B cell (primary cell): ENCODE results near the gene PRODH. TPM values are rescaled to one million over a fixed set of nuclear protein-coding genes. Genes with fewer than 3 reads are reported as not detected.
"Not testable (repeated sequence)": the region's sequence is repeated elsewhere in the genome, so short reads cannot be mapped to it uniquely, and the experiment has no call there.

Source experiments
- ATAC-seq: fragments of 200-7000 bp; cut with Tn5 transposase; one replicate; pipeline ENCODE4 v1.10.0; 2021; ENCODE audit warnings: low read depth, mild to moderate bottlenecking, moderate number of reproducible peaks, moderate library complexity
- CTCF ChIA-PET: fragments of 350-600 bp; sonication (Branson Sonifier 250); formaldehyde crosslinking; loops from one replicate; lab custom pipeline; 2021; ENCODE audit warnings: antibody characterized with exemption, inconsistent platforms; lab: Charles Lee
- POLR2A ChIA-PET: fragments of 350-600 bp; sonication (Branson Sonifier 250); formaldehyde crosslinking; loops from one replicate; lab custom pipeline; 2021; ENCODE audit warnings: antibody characterized with exemption; lab: Charles Lee
- DNase-seq: peaks from one replicate; pipeline ENCODE4 v3.0.0; 2013
- H2AFZ ChIP-seq: 2 replicates; pipeline ENCODE4 v1.6.1; 2012; ENCODE audit warnings: mild to moderate bottlenecking, low read depth, low read length; ENCODE audit not compliant: insufficient read depth, poor library complexity, severe bottlenecking
- H3K27ac ChIP-seq, 2 donors: 1 replicate in 1 of 2; 2 replicates in 1 of 2; pipeline ENCODE4 v1.5.1; 2012 to 2013; ENCODE audit warnings: low read length in 2 of 2, mild to moderate bottlenecking in 2 of 2, moderate library complexity in 1 of 2
- H3K27me3 ChIP-seq, 4 experiments: fragments of 200-600 bp in 1 of 4; sonication (generic) in 1 of 4; replicated peaks in 1 of 4; 1 replicate in 2 of 4; 2 replicates in 2 of 4; pipeline versions ENCODE4 v1.6.1 to v1.7.0; 2013 to 2016; ENCODE audit warnings: low read length in 3 of 4, mild to moderate bottlenecking in 2 of 4, mixed read lengths in 1 of 4, moderate library complexity in 1 of 4; ENCODE audit not compliant: insufficient read depth in 4 of 4, control insufficient read depth in 3 of 4; ENCODE audit errors: control extremely low read depth in 1 of 4
- H3K36me3 ChIP-seq, 2 experiments: replicated peaks in 1 of 2; 1 replicate in 1 of 2; 2 replicates in 1 of 2; pipeline versions ENCODE4 v1.6.1 to v1.7.1; 2013; ENCODE audit warnings: low read length in 1 of 2; ENCODE audit not compliant: insufficient read depth in 2 of 2, control insufficient read depth in 1 of 2; ENCODE audit errors: control extremely low read depth in 1 of 2, extremely low read depth in 1 of 2
- H3K4me1 ChIP-seq, 2 donors: fragments of 200-600 bp in 1 of 2; sonication (generic) in 1 of 2; 1 replicate in 1 of 2; 2 replicates in 1 of 2; pipeline versions ENCODE4 v1.5.1 to v1.6.1; 2013 to 2017; ENCODE audit warnings: low read length in 2 of 2; ENCODE audit not compliant: control insufficient read depth in 2 of 2, insufficient read depth in 2 of 2
- H3K4me2 ChIP-seq: replicated peaks from 2 replicates; pipeline ENCODE3; 2012; ENCODE audit warnings: mild to moderate bottlenecking, low read depth, low read length; ENCODE audit not compliant: poor library complexity, severe bottlenecking
- H3K4me3 ChIP-seq, 5 experiments: fragments of 200-600 bp in 1 of 5; sonication (generic) in 1 of 5; 1 replicate in 3 of 5; 2 replicates in 2 of 5; pipeline versions ENCODE4 v1.5.1 to v1.7.0; 2011 to 2016; ENCODE audit warnings: low read length in 4 of 5, mild to moderate bottlenecking in 4 of 5, low read depth in 2 of 5, control low read depth in 1 of 5, moderate library complexity in 1 of 5; ENCODE audit not compliant: insufficient read depth in 1 of 5; ENCODE audit errors: control extremely low read depth in 1 of 5, extremely low read depth in 1 of 5
- H3K79me2 ChIP-seq: fragments of 200-600 bp; sonication (generic); one replicate; pipeline ENCODE4 v1.6.0; 2016; ENCODE audit warnings: low read length; ENCODE audit not compliant: control insufficient read depth, insufficient read depth
- H3K9ac ChIP-seq: fragments of 200-600 bp; sonication (generic); 2 replicates; pipeline ENCODE4 v1.6.1; 2017; ENCODE audit warnings: mild to moderate bottlenecking, low read length, moderate library complexity
- H3K9me3 ChIP-seq, 3 donors: one replicate each; pipeline versions ENCODE4 v1.6.1 to v1.7.1; 2013; ENCODE audit warnings: low read length in 2 of 3; ENCODE audit not compliant: control insufficient read depth in 2 of 3, insufficient read depth in 1 of 3; ENCODE audit errors: control extremely low read depth in 1 of 3
- H4K20me1 ChIP-seq: 2 replicates; pipeline ENCODE4 v1.6.0; 2012; ENCODE audit warnings: mild to moderate bottlenecking, low read length; ENCODE audit not compliant: insufficient read depth, control insufficient read depth, poor library complexity, severe bottlenecking
- H3K27ac Mint-ChIP-seq: one replicate; pipeline ENCODE4 v1.8.0; 2021; ENCODE audit warnings: mixed read lengths
- H3K27me3 Mint-ChIP-seq: one replicate; pipeline ENCODE4 v1.8.0; 2021; ENCODE audit warnings: mixed read lengths
- H3K4me1 Mint-ChIP-seq: one replicate; pipeline ENCODE4 v1.8.0; 2021; ENCODE audit warnings: mixed read lengths
- H3K4me3 Mint-ChIP-seq: one replicate; pipeline ENCODE4 v1.8.0; 2021; ENCODE audit warnings: mixed read lengths
- H3K9me3 Mint-ChIP-seq: one replicate; pipeline ENCODE4 v1.8.0; 2022; ENCODE audit warnings: mixed read lengths; ENCODE audit not compliant: insufficient read depth
- CTCF ChIP-seq: fragments of 200-600 bp; IDR thresholded peaks from one replicate; pipeline ENCODE4 v1.8.0; 2022; ENCODE audit warnings: antibody characterized with exemption, mild to moderate bottlenecking
- WGBS: methylation state at CpG from one replicate; pipeline ENCODE4 v1.1.5; 2013; ENCODE audit warnings: missing lambda C conversion rate; ENCODE audit not compliant: insufficient coverage; 5-methylcytosine and 5-hydroxymethylcytosine counted together
- intact Hi-C: fragments of 100-400 bp; cut with micrococcal nuclease; formaldehyde crosslinking; loops from one replicate; pipeline ENCODE4 v1.10.0; 2022
- polyA plus RNA-seq: library from polyadenylated mRNA; depleted of rRNA; stranded (reverse); fragments of >200 nt; gene quantifications from 2 replicates; pipeline ENCODE4 v1.2.3, GENCODE V29; 2012
- total RNA-seq, 2 donors: library from RNA; stranded (reverse); fragments of 120-200 nt in 1 of 2; gene quantifications; 1 replicate in 1 of 2; 2 replicates in 1 of 2; pipeline versions ENCODE4 v1.2.3 to v1.2.4, GENCODE V29; 2013 to 2022

PRODH gene
- total and polyA plus RNA-seq, 2 donors (not counting 1 experiment from before 2014, with no cell fraction given), result not detected

GRCh38 chr22:18954303-18954989 lies 18.4 kb upstream of the PRODH start:
- peak; percentile 67 for DNase-seq
- 13% methylated on average over 11 of the region's 14 CpGs for WGBS
- H2AFZ ChIP-seq, H3K4me3 Mint-ChIP-seq, H4K20me1 ChIP-seq, H3K4me1 ChIP-seq, POLR2A ChIA-PET, H3K36me3 ChIP-seq, H3K4me3 ChIP-seq, H3K9me3 Mint-ChIP-seq, H3K27ac ChIP-seq, H3K27me3 ChIP-seq, H3K4me2 ChIP-seq, H3K4me1 Mint-ChIP-seq, intact Hi-C loops, H3K27ac Mint-ChIP-seq, H3K79me2 ChIP-seq, H3K9me3 ChIP-seq, H3K9ac ChIP-seq: not testable (repeated sequence)
- TF ChIP-seq CTCF, result peak; percentile 78
- CTCF ChIA-PET, result interaction anchor here (0.7 to 0.8 kb wide), 2 partner anchors 673 to 675 kb away, joined by 4 read pairs; no protein-coding TSS in a partner anchor
- ATAC-seq, result peak; percentile 91
- peaks cover 17% of the 10 kb centered on the region for H3K27me3 Mint-ChIP-seq

DNA sequence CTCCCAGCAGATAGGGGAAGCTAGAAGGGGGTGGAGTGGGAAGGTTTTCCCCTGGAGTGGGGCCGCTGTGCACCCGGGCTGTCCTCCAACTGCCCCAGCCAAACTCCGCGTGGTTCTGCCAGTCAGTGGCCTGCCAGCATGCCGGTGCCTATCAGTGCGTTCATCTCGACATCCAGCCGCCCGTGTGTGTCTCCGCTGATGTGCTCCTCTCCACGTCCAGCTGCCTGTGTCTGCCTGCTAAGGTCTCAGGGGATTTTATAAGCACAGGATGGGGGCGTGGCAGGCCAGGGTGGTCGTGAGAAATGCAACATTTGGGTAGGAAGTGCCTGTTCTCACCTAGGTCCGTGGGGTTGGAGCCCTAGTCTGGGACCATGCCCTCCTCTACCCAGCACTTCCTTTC lies 17.0 kb upstream of the PRODH start:
- H2AFZ ChIP-seq, H3K4me1 Mint-ChIP-seq, H3K9me3 Mint-ChIP-seq, CTCF ChIA-PET, H3K27me3 ChIP-seq, H3K27ac Mint-ChIP-seq, H3K4me1 ChIP-seq, POLR2A ChIA-PET, H3K36me3 ChIP-seq, H3K9ac ChIP-seq, intact Hi-C loops, H3K9me3 ChIP-seq, H4K20me1 ChIP-seq, DNase-seq, H3K4me3 ChIP-seq, H3K4me3 Mint-ChIP-seq, H3K4me2 ChIP-seq, H3K27ac ChIP-seq, ATAC-seq, H3K79me2 ChIP-seq: not testable (repeated sequence)
- peaks cover 26% of the 10 kb centered on the region for H3K27me3 Mint-ChIP-seq
- WGBS, result 60% methylated on average over 4 of the region's 14 CpGs
